Epithelial cell of prostate (primary cell): Measurements from ENCODE around the gene LATS2.

ENCODE experiments used
- DNase-seq: peaks from one replicate; pipeline ENCODE4 v3.0.0-alpha.2; 2011; ENCODE audit warnings: low read depth, low spot score
- H3K27ac ChIP-seq: fragments of 450-650 bp; 2 replicates; pipeline ENCODE4 v1.5.1; 2017; ENCODE audit warnings: mild to moderate bottlenecking

Gene LATS2

DNA sequence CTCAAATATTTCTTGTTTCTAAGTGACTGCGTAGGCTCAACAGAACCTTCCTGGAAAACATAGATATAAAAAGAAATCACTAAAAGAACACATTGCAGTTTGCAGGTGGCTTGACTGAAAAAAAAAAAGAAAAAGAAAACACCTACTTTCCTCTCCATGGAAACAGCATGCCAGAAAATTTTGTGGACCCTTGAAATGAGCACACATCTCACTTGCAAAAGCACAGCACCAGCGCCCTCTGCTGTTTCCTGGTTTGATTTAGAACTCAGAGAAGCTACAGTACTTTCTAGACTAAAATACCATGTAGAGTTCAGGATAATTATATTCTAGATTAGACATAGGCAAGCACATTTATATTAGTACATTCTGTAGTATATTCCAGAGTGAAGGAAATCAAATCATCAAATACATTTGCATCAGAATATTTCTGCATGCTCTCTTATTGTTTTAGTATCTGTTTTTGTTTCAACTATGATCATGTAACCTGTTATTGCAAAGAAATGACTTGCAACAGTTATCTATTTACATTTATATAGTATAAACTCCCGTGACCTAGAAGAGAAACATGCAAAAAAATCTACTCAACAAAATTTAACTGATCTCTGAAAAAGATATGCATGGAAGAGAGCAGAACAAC, 136.5 kb downstream of the LATS2 start:
- no peak for DNase-seq
- no peak overlapping the region for H3K27ac ChIP-seq

DNA sequence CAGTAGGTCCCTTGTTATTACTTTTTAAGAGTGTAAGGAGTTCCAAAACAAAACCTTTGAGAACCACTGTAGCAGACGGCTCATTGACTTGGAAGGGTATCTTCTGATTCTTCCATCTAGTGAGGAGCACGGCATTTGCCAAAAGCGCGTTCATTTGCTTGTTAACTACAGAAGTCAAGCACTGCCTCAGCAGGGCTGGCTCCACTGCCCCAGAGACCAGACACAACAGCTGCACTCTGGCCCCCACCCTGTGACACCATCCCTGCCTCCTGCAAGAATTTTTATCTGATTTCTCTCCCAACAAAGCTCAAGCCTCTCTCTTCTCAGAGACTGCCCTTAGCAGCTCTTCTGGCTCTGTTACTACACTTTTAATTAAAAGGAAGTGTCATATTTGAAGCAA, 138.1 kb downstream of the LATS2 start:
- no peak for DNase-seq
- H3K27ac ChIP-seq = no peak overlapping the region
